Stimulated activated naive CD8-positive, alpha-beta T cell treated with anti-CD3 and anti-CD28 coated beads, Interleukin-15, amount 100 ng/mL, for 72 hours (primary cell): Measurements from ENCODE around the gene MED27.

Source experiments
- ATAC-seq: fragments of 150-1000 bp; cut with Tn5 transposase; 2 replicates; pipeline ENCODE4 v1.10.0; 2021; ENCODE audit warnings: mild to moderate bottlenecking, moderate library complexity
- DNase-seq, 2 donors: peaks; one replicate each; pipeline ENCODE4 v3.0.0; 2021 to 2022
- H3K27ac Mint-ChIP-seq, 2 donors: one replicate each; pipeline ENCODE4 v1.8.0; 2022; ENCODE audit warnings: mild to moderate bottlenecking in 2 of 2, mixed read lengths in 2 of 2, moderate library complexity in 2 of 2
- H3K27me3 Mint-ChIP-seq: one replicate; pipeline ENCODE4 v1.8.0; 2022; ENCODE audit warnings: mixed read lengths
- H3K4me1 Mint-ChIP-seq: one replicate; pipeline ENCODE4 v1.8.0; 2022; ENCODE audit warnings: mild to moderate bottlenecking, mixed read lengths
- H3K4me3 Mint-ChIP-seq, 2 donors: one replicate each; pipeline ENCODE4 v1.8.0; 2022; ENCODE audit warnings: mild to moderate bottlenecking in 2 of 2, mixed read lengths in 2 of 2, moderate library complexity in 1 of 2
- H3K9me3 Mint-ChIP-seq, 2 donors: one replicate each; pipeline ENCODE4 v1.8.0; 2022; ENCODE audit warnings: mixed read lengths in 2 of 2

MED27 gene

DNA sequence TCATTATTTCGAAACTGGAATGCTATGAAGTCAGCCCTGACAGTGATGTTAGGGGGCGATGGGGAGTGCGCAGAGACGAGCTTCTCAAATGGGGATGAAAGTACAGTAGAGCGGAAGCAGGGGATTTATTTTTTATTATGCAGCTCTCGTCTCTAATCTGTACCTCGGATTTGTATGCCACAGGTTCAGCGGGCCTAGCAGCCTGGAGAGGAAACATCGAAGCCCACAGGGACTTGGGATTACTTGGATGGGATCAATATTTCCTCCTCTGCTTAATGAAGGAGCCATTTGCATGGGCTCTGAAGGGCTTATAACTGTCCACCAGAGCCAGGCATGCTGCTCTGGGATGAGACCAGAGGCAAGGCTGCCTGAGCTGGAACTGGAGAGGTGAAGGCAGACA is 206.3 kb downstream of the MED27 start:
- no peak overlapping the region for H3K27ac Mint-ChIP-seq
- no peak overlapping the region for H3K4me3 Mint-ChIP-seq
- DNase-seq (no peak), ATAC-seq (no peak)
- H3K9me3 Mint-ChIP-seq, result no peaks in the 10 kb centered on the region
- H3K27me3 Mint-ChIP-seq, result no peaks in the 10 kb centered on the region
- peaks cover 17% of the 10 kb centered on the region for H3K4me1 Mint-ChIP-seq

- Mint-ChIP-seq H3K27me3 (no peaks in the 10 kb centered on the region), H3K4me1 (peaks cover 17% of the 10 kb centered on the region), H3K27ac (no peak overlapping the region)
These were observed 207.0 kb downstream of the MED27 start for GRCh38 chr9:131872702-131873101.

DNA sequence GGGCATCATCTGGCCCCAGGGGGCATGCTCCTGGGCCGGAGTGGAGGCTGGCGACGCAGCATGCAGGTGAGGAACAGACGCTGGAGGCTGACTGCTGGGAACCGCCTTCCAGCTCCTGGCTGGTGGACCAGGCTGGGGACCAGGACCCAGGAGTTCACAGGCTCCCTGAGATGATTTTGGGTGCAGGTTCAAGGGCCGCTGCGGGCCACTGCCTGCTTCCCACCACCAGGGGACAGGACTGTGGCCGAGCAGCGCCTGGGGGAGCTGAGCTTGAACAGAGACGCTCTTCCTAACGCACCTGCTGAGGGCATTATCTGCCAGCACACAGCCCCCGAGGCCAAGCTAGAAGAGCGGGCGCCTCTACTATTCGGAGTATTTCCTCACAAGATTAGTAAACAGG is 207.7 kb downstream of the MED27 start:
- no peaks in the 10 kb centered on the region for H3K27me3 Mint-ChIP-seq
- peaks cover 14% of the 10 kb centered on the region for H3K4me1 Mint-ChIP-seq
- ATAC-seq (no peak), DNase-seq (no peak)
- no peaks in the 10 kb centered on the region for H3K9me3 Mint-ChIP-seq
- no peak overlapping the region for H3K4me3 Mint-ChIP-seq
- H3K27ac Mint-ChIP-seq, result peak overlapping the region in 1 of 2 donors; percentile 7

More at GRCh38 chr9:131872702-131873101, 207.0 kb downstream of the MED27 start:
- H3K9me3 Mint-ChIP-seq, result no peaks in the 10 kb centered on the region
- ATAC-seq, result no peak
- no peak overlapping the region for H3K4me3 Mint-ChIP-seq
- DNase-seq, result no peak

GRCh38 chr9:131870156-131870555 is 209.5 kb downstream of the MED27 start:
- DNase-seq (no peak), ATAC-seq (no peak)
- Mint-ChIP-seq H3K27me3 (no peaks in the 10 kb centered on the region), H3K4me1 (no peaks in the 10 kb centered on the region), H3K27ac (no peak overlapping the region), H3K4me3 (no peak overlapping the region), H3K9me3 (no peaks in the 10 kb centered on the region)

GRCh38 chr9:131869348-131869747 is 210.3 kb downstream of the MED27 start:
- Mint-ChIP-seq H3K4me1 (no peaks in the 10 kb centered on the region), H3K9me3 (no peaks in the 10 kb centered on the region), H3K27me3 (no peaks in the 10 kb centered on the region), H3K27ac (peak overlapping the region in 1 of 2 donors; percentile 77), H3K4me3 (no peak overlapping the region)
- DNase-seq (no peak), ATAC-seq (no peak)

GRCh38 chr9:131868766-131869165 is 210.9 kb downstream of the MED27 start:
- Mint-ChIP-seq H3K4me3 (no peak overlapping the region), H3K27me3 (no peaks in the 10 kb centered on the region), H3K9me3 (no peaks in the 10 kb centered on the region), H3K27ac (no peak overlapping the region), H3K4me1 (no peaks in the 10 kb centered on the region)
- DNase-seq (no peak), ATAC-seq (no peak)

- Mint-ChIP-seq H3K4me1 (no peaks in the 10 kb centered on the region), H3K9me3 (no peaks in the 10 kb centered on the region), H3K27me3 (no peaks in the 10 kb centered on the region), H3K27ac (no peak overlapping the region), H3K4me3 (no peak overlapping the region)
- no peak for DNase-seq
- no peak for ATAC-seq
These were observed 212.0 kb downstream of the MED27 start for GRCh38 chr9:131867611-131868192.

DNA sequence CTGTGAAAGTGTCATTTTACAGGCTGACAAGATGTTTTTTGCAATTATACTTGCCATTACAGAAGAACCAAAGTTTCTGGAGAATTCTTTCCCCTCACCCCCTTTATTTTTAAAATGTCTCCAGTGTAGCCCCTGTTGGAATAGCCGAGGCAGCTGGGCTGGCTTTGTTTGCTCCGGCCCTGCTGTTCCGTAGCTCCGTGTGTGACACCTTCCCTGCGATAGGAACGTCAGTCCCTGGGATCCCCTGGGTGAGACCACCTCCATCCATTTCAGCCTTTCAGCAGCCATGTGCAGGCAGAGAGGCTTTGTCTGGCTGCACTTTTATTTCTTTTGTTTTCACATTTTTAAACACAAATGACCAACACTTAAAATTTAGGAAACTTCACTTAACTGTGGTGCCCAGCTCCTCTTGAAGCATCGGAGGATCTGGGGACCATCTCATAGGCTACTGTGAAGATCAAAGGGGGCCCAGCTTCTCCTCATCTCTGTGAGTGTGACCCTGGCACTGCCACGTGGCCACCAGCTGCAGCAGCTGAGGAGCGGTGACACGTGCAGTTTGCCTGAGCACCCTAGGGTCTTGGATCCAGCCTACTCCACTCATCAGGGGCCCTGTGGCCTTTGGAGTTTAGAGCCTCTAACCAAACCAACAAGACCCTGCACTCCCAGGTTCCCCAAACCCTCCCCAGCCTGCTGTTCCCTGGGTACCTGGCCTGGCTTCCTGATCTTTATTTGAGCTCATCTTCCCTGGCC is 214.0 kb downstream of the MED27 start:
- no peak overlapping the region for H3K4me3 Mint-ChIP-seq
- H3K27me3 Mint-ChIP-seq, result no peaks in the 10 kb centered on the region
- H3K4me1 Mint-ChIP-seq, result no peaks in the 10 kb centered on the region
- DNase-seq (no peak), ATAC-seq (no peak)
- H3K9me3 Mint-ChIP-seq, result no peaks in the 10 kb centered on the region
- no peak overlapping the region for H3K27ac Mint-ChIP-seq

DNA sequence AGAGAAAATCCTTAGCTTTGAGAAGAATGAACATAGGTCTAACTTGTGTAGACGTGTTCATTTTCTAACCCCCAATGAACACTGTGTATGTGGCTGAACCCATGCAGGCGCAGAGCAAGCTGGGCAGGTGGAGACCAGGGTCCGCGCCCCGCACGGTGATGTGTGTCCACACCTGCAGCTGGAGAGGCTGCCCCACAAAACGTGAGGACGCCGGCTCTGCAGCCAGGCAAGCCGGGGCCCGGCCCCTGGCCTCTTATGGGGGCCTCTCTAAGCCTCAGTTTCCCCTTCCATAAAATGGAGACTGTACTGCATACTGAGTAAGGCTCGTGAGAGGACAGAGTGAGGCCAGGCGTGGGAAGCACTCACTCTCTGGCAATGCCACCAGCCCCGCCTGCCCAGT is 215.1 kb downstream of the MED27 start:
- ATAC-seq (no peak), DNase-seq (no peak)
- Mint-ChIP-seq H3K9me3 (no peaks in the 10 kb centered on the region), H3K27ac (peak overlapping the region in 1 of 2 donors; percentile 50), H3K27me3 (no peaks in the 10 kb centered on the region), H3K4me3 (no peak overlapping the region), H3K4me1 (no peaks in the 10 kb centered on the region)

- no peak for ATAC-seq
These were observed 216.3 kb downstream of the MED27 start for GRCh38 chr9:131863306-131863896.

DNA sequence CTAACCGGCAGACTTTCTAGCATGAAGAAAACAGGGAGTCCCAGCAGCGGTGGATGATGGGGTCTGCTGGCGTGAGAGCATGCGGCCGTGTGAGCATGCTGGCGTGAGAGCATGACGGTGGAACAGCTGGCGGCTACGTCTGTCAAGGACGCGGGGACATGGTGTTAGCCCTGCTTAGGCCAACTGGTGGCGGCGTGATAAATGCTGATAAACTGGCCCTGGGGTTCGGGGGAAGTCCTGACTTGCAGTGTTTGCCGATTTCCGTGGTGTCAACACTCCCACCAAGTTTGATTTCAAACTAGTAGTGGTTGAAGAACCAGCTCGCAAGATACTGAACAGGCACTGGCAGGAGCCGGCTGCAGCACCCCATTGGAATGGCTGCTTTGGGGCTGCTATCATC is 217.4 kb downstream of the MED27 start:
- Mint-ChIP-seq H3K27ac (no peak overlapping the region), H3K4me3 (no peak overlapping the region), H3K27me3 (no peaks in the 10 kb centered on the region), H3K4me1 (no peaks in the 10 kb centered on the region), H3K9me3 (no peaks in the 10 kb centered on the region)
- ATAC-seq, result no peak
- no peak for DNase-seq

More at GRCh38 chr9:131863306-131863896, 216.3 kb downstream of the MED27 start:
- H3K27ac Mint-ChIP-seq, result no peak overlapping the region
- no peaks in the 10 kb centered on the region for H3K9me3 Mint-ChIP-seq
- no peak overlapping the region for H3K4me3 Mint-ChIP-seq
- no peak for DNase-seq
- H3K27me3 Mint-ChIP-seq, result no peaks in the 10 kb centered on the region
- H3K4me1 Mint-ChIP-seq, result no peaks in the 10 kb centered on the region

DNA sequence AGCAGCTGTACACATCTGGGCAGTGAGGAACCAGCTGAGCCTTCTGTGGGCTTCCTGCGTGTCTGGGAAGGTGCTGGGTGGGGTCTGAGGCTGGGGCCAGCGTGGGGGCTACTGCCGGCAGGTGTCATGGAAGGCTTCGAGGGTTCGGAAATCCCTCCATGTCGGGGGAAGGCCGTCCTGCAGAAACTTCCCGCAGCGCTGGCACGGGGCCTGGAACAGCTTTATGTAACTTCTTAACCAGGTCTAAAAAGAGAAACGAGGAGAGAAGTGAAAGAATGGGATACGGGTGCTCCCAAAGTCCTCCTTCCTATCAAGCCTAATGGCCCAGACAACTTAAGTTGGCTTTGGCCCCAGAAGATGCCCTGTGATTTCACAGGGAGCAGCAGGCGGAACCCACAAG is 219.2 kb downstream of the MED27 start:
- ATAC-seq, result no peak
- Mint-ChIP-seq H3K4me1 (no peaks in the 10 kb centered on the region), H3K9me3 (no peaks in the 10 kb centered on the region), H3K27ac (no peak overlapping the region), H3K27me3 (no peaks in the 10 kb centered on the region), H3K4me3 (no peak overlapping the region)
- DNase-seq, result no peak

DNA sequence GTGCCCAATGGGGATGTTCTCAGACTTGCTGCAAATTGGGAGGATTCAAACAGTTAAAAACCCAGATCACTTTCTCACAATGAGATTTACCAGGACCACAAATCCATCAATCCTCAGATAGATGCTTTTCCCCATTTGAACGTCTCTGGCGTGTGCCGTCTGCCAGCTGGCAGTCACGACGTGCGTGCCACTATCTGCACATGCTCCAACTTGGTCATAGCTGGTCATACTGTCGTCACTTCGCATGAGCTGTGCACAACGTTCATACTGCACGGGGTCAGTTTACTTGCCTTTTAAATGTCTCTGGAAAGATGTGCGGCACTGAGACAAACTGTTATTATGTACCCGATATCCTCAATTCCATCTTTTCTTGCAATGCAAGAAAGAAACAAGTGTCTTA is 221.5 kb downstream of the MED27 start:
- H3K9me3 Mint-ChIP-seq, result no peaks in the 10 kb centered on the region
- DNase-seq, result no peak
- no peak overlapping the region for H3K4me3 Mint-ChIP-seq
- no peak for ATAC-seq
- H3K27me3 Mint-ChIP-seq, result no peaks in the 10 kb centered on the region
- no peaks in the 10 kb centered on the region for H3K4me1 Mint-ChIP-seq
- no peak overlapping the region for H3K27ac Mint-ChIP-seq

- ATAC-seq, result no peak
- no peaks in the 10 kb centered on the region for H3K27me3 Mint-ChIP-seq
- no peak for DNase-seq
- H3K4me3 Mint-ChIP-seq, result no peak overlapping the region
- no peak overlapping the region for H3K27ac Mint-ChIP-seq
- no peaks in the 10 kb centered on the region for H3K9me3 Mint-ChIP-seq
- H3K4me1 Mint-ChIP-seq, result no peaks in the 10 kb centered on the region
These were observed 223.6 kb downstream of the MED27 start for GRCh38 chr9:131856105-131856504.

GRCh38 chr9:131854896-131855613 is 224.6 kb downstream of the MED27 start:
- Mint-ChIP-seq H3K27ac (no peak overlapping the region), H3K4me3 (no peak overlapping the region)
- no peak for DNase-seq

DNA sequence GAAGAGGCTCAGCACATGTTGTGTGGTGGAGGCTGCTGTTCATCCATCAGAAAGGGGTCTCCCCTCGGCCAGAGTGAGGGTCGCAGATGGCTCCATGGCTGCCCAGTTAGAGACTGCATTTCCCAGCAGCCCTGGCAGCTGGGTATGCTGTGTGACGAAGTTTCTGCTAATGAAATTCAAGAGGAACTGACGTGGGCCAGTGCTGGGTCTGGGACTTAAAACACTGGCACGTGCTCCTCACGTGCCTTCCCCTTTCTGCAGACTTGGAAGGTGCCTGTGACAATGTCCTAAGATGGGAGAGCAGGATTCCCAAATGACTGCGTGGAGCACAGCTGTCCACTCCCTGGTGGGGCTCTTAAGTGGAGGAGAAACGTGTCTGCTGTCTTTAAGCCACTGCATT is 225.3 kb downstream of the MED27 start:
- no peak for DNase-seq
- H3K4me1 Mint-ChIP-seq, result no peaks in the 10 kb centered on the region
- H3K27ac Mint-ChIP-seq, result no peak overlapping the region
- ATAC-seq, result no peak
- H3K9me3 Mint-ChIP-seq, result no peaks in the 10 kb centered on the region
- no peaks in the 10 kb centered on the region for H3K27me3 Mint-ChIP-seq
- no peak overlapping the region for H3K4me3 Mint-ChIP-seq

More at GRCh38 chr9:131854896-131855613, 224.6 kb downstream of the MED27 start:
- Mint-ChIP-seq H3K4me1 (no peaks in the 10 kb centered on the region), H3K9me3 (no peaks in the 10 kb centered on the region), H3K27me3 (no peaks in the 10 kb centered on the region)
- ATAC-seq, result no peak
